Neutrophil (primary cell): Measurements from ENCODE around the gene GLT6D1.

Experiments
- H3K27ac ChIP-seq: fragments of 200-600 bp; sonication (generic); 2 replicates; pipeline ENCODE4 v1.5.1; 2016; ENCODE audit warnings: mild to moderate bottlenecking, moderate library complexity
- H3K27me3 ChIP-seq: fragments of 200-600 bp; sonication (generic); 2 replicates; pipeline ENCODE4 v1.6.0; 2016; ENCODE audit warnings: mild to moderate bottlenecking
- H3K36me3 ChIP-seq: fragments of 200-600 bp; sonication (generic); 2 replicates; pipeline ENCODE4 v1.5.1; 2017
- H3K4me1 ChIP-seq, 2 experiments: fragments of 200-600 bp in 1 of 2; sonication (generic) in 1 of 2; 1 replicate in 1 of 2; 2 replicates in 1 of 2; pipeline versions ENCODE4 v1.5.1 to v1.6.1; 2013 to 2016; ENCODE audit warnings: low read depth in 1 of 2, low read length in 1 of 2, mild to moderate bottlenecking in 1 of 2, moderate library complexity in 1 of 2; ENCODE audit not compliant: control insufficient read depth in 1 of 2, insufficient read depth in 1 of 2
- H3K4me3 ChIP-seq, 2 experiments: fragments of 200-600 bp in 1 of 2; sonication (generic) in 1 of 2; 1 replicate in 1 of 2; 2 replicates in 1 of 2; pipeline ENCODE4 v1.5.1; 2013 to 2016; ENCODE audit warnings: low read depth in 1 of 2, low read length in 1 of 2, mild to moderate bottlenecking in 1 of 2, moderate library complexity in 1 of 2
- H3K9me3 ChIP-seq: fragments of 200-600 bp; sonication (generic); 2 replicates; pipeline ENCODE4 v1.5.1; 2016
- TF ChIP-seq, protein P1 (sequence below): fragments of 200-600 bp; sonication (generic); IDR thresholded peaks from 2 replicates; pipeline ENCODE4 v1.5.1; 2016; ENCODE audit warnings: antibody characterized with exemption

The GLT6D1 gene

DNA sequence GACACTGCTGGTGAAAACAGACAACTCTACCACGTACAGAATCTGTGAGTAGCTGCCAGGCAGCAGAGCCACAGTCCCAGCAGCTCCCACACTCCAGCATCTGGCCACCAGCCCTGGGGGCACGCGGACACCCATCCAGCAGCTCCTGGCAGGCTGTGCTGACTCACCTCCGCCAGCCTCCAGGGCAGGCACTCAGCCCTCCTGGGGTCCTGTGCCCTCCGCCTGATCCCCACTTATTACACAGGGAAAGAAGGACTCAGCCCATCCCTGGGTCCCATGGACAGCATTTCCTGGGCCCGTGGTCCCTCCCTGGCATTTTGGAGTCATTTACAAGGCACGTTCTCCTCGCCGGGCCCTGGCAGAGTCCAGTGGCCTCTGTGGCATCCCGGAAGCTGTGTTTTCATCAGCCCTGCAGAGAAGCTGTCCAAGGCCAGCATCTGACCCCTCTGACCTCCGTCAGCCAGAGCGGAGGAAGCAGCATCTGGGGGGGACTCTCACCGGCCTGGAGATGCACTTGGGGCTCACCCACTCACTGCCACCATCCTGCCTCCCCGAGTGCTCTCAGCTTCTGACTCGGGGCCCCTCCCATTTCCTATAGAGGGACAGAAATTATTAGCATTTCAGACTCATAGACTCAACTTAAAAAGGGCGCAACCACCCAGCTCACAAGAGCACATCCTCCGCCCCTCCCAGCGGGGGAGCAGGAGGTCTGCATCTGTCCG is 56.2 kb downstream of the GLT6D1 start:
- TF ChIP-seq, protein P1, sequence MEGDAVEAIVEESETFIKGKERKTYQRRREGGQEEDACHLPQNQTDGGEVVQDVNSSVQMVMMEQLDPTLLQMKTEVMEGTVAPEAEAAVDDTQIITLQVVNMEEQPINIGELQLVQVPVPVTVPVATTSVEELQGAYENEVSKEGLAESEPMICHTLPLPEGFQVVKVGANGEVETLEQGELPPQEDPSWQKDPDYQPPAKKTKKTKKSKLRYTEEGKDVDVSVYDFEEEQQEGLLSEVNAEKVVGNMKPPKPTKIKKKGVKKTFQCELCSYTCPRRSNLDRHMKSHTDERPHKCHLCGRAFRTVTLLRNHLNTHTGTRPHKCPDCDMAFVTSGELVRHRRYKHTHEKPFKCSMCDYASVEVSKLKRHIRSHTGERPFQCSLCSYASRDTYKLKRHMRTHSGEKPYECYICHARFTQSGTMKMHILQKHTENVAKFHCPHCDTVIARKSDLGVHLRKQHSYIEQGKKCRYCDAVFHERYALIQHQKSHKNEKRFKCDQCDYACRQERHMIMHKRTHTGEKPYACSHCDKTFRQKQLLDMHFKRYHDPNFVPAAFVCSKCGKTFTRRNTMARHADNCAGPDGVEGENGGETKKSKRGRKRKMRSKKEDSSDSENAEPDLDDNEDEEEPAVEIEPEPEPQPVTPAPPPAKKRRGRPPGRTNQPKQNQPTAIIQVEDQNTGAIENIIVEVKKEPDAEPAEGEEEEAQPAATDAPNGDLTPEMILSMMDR, result no peak
- Histone ChIP-seq H3K4me3 (no peak overlapping the region), H3K4me1 (no peaks in the 10 kb centered on the region), H3K27ac (no peak overlapping the region), H3K36me3 (no peaks in the 10 kb centered on the region), H3K27me3 (no peaks in the 10 kb centered on the region), H3K9me3 (no peaks in the 10 kb centered on the region)

DNA sequence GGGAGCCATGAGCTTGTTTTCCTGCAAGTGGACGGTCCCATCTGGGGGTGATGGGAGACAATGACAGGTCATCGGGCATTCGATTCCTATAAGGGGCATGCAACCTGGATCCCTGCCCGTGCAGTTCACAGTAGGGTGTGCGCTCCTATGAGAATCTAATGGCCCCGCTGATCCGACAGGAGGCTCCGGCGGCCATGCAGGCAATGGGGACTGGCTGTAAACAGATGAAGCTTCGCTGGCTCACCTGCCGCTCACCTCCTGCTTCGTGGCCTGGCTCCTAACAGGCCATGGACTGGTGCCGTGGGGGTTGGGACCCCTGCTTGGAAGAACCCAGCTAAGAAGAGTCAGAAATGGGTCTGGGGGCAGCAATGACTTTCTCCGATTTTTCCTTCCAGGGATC is 56.8 kb downstream of the GLT6D1 start:
- Histone ChIP-seq H3K9me3 (no peaks in the 10 kb centered on the region), H3K27me3 (no peaks in the 10 kb centered on the region), H3K36me3 (no peaks in the 10 kb centered on the region), H3K4me3 (no peak overlapping the region), H3K27ac (no peak overlapping the region), H3K4me1 (no peaks in the 10 kb centered on the region)
- TF ChIP-seq, protein P1, result no peak

DNA sequence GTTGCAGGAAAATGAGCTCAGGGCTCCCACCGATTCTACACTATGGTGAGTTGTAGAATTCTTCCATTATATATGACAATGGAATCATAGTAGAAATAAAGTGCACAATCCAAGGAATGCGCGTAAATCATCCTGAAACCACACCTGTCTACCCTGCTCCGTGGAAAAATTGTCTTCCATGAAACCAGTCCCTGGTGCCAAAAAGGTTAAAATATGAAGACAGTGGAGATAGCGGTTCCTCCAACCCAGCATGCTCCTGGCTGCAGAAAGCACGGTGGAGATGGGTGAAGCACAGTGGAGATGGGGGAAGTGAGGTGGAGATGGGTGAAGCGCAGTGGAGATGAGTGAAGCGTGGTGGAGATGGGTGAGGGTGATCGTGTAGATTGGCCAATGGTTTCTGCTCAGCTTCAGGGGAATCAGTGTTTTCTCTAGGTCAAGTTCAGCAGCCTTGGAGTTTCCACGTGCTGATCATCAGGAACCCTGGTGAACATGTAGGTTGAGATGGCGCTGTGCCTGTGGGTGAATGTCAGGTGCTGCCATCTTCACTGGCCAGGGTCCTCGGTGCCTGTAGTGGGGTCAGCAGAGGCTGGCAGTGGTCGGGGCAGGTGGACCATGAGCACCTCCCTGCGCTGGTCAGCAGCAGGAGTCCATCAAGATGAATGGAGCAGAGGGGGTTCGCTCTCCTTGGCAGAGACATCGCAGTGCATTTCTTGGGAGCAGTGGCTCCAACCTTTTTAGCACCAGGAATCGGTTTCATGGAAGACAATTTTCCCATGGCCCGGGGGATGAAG is 57.5 kb downstream of the GLT6D1 start:
- no peaks in the 10 kb centered on the region for H3K36me3 ChIP-seq
- TF ChIP-seq, protein P1, result no peak

DNA sequence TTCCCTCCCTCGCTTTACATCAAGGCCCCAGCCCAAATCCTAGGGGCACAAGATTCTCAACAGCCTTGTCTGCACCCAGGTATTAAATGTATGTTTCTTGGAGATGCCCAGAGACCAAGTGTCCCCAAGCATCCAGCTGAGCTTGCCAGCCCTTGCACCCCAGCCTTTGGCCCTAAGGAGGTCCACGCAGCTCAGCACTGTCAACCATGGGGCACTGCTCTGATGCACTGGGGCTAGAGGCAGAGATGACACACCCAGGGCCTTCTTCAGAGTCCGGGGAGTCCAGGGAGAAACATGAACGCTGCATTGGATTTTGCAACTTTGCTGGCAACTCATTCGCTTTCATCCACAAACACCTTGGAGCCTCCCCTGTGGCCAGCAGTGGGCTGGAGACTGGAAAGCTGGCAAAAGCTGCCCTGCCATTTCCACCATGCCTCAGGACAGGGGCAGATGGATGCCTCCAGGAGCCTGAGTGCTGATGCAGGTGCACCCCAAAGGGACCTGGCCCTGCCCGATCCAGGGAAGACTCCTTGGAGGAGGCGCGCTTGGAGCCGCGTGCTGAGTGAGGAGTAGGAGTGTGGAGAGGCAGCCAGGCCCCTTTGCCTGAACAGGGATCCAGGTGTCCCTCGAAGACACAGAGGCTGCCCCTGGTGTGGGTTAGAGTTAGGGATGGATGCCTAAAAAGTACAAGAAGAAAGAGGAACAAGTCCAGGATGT is 58.5 kb downstream of the GLT6D1 start:
- no peaks in the 10 kb centered on the region for H3K9me3 ChIP-seq
- H3K4me1 ChIP-seq, result no peaks in the 10 kb centered on the region
- H3K27ac ChIP-seq, result no peak overlapping the region
- no peak overlapping the region for H3K4me3 ChIP-seq
- TF ChIP-seq, protein P1, result no peak
- no peaks in the 10 kb centered on the region for H3K36me3 ChIP-seq
- H3K27me3 ChIP-seq, result no peaks in the 10 kb centered on the region

More for the DNA sequence above, 57.5 kb downstream of the GLT6D1 start:
- Histone ChIP-seq H3K4me1 (no peaks in the 10 kb centered on the region), H3K4me3 (no peak overlapping the region), H3K9me3 (no peaks in the 10 kb centered on the region), H3K27ac (no peak overlapping the region), H3K27me3 (no peaks in the 10 kb centered on the region)

DNA sequence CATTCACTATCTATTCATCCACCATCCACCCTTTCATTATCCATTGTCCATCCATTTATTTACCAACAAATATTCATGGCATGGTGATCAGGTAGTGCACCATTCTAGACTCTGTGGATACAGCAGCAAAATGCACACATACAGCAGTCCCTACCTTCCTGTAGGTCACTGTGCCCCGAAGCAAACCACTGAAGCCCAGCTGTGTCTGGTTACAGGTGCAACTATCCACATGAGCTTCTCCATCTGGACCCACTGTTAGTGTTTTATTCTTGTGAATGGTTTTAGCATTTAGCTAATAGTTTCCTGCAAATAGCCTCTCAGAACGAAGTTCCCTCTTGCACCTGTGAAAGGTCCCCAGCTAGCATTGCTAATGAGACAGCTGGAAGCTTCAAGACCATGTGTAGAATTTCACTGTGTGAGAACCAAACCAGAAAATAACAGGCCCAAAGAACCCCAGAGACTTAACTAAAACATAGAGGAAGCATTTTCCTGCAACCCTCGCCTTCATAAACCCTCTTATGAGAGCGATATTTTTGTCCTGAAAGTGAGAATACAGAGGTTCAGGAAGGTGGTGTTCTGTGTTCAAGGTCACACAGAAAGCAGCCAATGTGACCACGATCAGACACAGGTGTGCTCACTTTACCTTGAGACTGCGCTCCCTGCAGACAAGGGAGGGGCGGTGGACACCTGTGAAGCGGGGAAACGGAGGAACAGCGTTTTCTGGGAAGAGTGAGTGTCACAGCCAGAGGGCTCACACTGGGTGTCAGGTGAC is 59.3 kb downstream of the GLT6D1 start:
- no peak overlapping the region for H3K4me3 ChIP-seq
- no peaks in the 10 kb centered on the region for H3K27me3 ChIP-seq
- TF ChIP-seq, protein P1, result no peak
- H3K36me3 ChIP-seq, result no peaks in the 10 kb centered on the region
- H3K4me1 ChIP-seq, result no peaks in the 10 kb centered on the region
- no peaks in the 10 kb centered on the region for H3K9me3 ChIP-seq
- H3K27ac ChIP-seq, result no peak overlapping the region
